Sigmoid colon (tissue), 7 donors: Measurements from ENCODE around the gene PODXL2. TPM values are rescaled to one million over a fixed set of nuclear protein-coding genes. Genes with fewer than 3 reads are reported as not detected.

Experiments used
- DNase-seq: peaks from one replicate; pipeline ENCODE4 v3.0.0-alpha.2; 2019
- H3K27ac ChIP-seq, 4 donors: fragments of 200-600 bp; sonication (generic); one replicate each; pipeline ENCODE4 v1.5.1; 2016 to 2019; ENCODE audit warnings: mild to moderate bottlenecking in 1 of 4
- H3K27me3 ChIP-seq, 3 donors: fragments of 200-600 bp; sonication (generic); one replicate each; pipeline ENCODE4 v1.5.1; 2019; ENCODE audit warnings: mild to moderate bottlenecking in 1 of 3
- H3K36me3 ChIP-seq, 4 donors: fragments of 200-600 bp; sonication (generic); one replicate each; pipeline ENCODE4 v1.5.1; 2016 to 2019
- H3K4me1 ChIP-seq, 4 donors: fragments of 200-600 bp; sonication (generic); one replicate each; pipeline ENCODE4 v1.5.1; 2017 to 2019
- H3K4me3 ChIP-seq, 4 donors: fragments of 200-600 bp; sonication (generic); one replicate each; pipeline ENCODE4 v1.5.1; 2017 to 2019; ENCODE audit warnings: mild to moderate bottlenecking in 2 of 4, moderate library complexity in 1 of 4
- H3K9me3 ChIP-seq, 4 donors: fragments of 200-600 bp in 3 of 4; sonication (generic) in 3 of 4; one replicate each; pipeline versions ENCODE4 v1.5.1 to v1.6.1; 2013 to 2019
- CTCF ChIP-seq, 4 experiments: fragments of 450-650 bp in 3 of 4; fragments of 200-600 bp in 1 of 4; IDR thresholded peaks; one replicate each; pipeline ENCODE4 v1.5.1; 2016 to 2019; ENCODE audit warnings: antibody characterized with exemption in 4 of 4, mild to moderate bottlenecking in 3 of 4, moderate library complexity in 2 of 4
- EP300 ChIP-seq, 4 donors: sonication (generic); formaldehyde crosslinking; IDR thresholded peaks; one replicate each; pipeline ENCODE4 v1.6.1; 2017; ENCODE audit warnings: antibody characterized with exemption in 4 of 4
- POLR2A ChIP-seq, 2 donors: fragments of 450-650 bp; IDR thresholded peaks; one replicate each; pipeline ENCODE4 v1.6.1; 2016; ENCODE audit warnings: antibody characterized with exemption in 2 of 2, mild to moderate bottlenecking in 2 of 2, moderate library complexity in 2 of 2
- POLR2AphosphoS5 ChIP-seq, 4 donors: sonication (generic); formaldehyde crosslinking; IDR thresholded peaks; one replicate each; pipeline ENCODE4 v1.6.1; 2017; ENCODE audit warnings: antibody characterized with exemption in 4 of 4
- WGBS, 2 donors: extraction: QIAGEN DNeasy Blood & Tissue Kit; methylation state at CpG; one replicate each; pipeline ENCODE4 v1.1.7; 2013; 5-methylcytosine and 5-hydroxymethylcytosine counted together
- intact Hi-C: fragments of 100-400 bp; cut with DNase I; formaldehyde crosslinking; loops from one replicate; pipeline ENCODE4 v1.15.1; 2023
- polyA plus RNA-seq, 3 donors: library from polyadenylated mRNA; stranded (reverse); fragments of 200-250 nt; gene quantifications; one replicate each; pipeline ENCODE4 v1.2.3, GENCODE V29; 2013
- total RNA-seq, 4 donors: library from RNA; depleted of rRNA; stranded (reverse); fragments of >200 nt; gene quantifications; one replicate each; pipeline ENCODE4 v1.1.0, GENCODE V29; 2016
- donor health status: healthy with polysubstance abuse.
- donor health status: Bipolar disorder and iron deficiency.
- donor health status: healthy.

The PODXL2 gene
- total and polyA plus RNA-seq, 7 donors, result 2.0 to 16.7 (median 2.8) TPM

DNA sequence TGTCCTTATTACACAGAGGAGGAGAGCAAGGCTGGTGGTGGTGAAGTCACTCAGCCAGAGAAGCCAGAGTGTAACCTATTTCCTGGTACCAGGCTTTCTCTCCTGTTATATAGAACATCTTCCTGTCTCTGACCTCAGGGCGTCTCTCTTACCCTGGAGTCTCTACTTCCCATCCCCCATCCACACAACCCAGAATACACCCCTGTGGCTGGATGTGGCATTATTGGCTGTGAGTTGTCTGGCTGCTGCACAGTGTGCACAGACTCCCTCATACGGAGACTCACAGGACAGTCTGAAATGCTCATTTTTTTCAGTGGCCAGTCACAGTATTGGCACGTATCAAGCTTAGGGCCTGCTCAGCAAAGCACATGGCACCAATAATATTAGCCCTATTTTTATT is 8.6 kb downstream of the PODXL2 start:
- DNase-seq, result peak; percentile 11
- no peaks in the 10 kb centered on the region for H3K27me3 ChIP-seq
- TF ChIP-seq POLR2AphosphoS5 (IDR thresholded peaks at IDR 0.05), result no peak
- no peak for TF ChIP-seq CTCF (IDR thresholded peaks at IDR 0.05)
- no peak for TF ChIP-seq POLR2A (IDR thresholded peaks at IDR 0.05)
- TF ChIP-seq EP300 (IDR thresholded peaks at IDR 0.05), result no peak
- no peaks in the 10 kb centered on the region for H3K36me3 ChIP-seq
- WGBS, 2 donors, result 73 to 86% methylated on average over 3 of the region's 3 CpGs
- H3K9me3 ChIP-seq, result no peaks in the 10 kb centered on the region
- H3K4me3 ChIP-seq, result no peak overlapping the region
- H3K4me1 ChIP-seq, result no peaks in the 10 kb centered on the region
- no peak overlapping the region for H3K27ac ChIP-seq
- intact Hi-C loops, result no loop called here

DNA sequence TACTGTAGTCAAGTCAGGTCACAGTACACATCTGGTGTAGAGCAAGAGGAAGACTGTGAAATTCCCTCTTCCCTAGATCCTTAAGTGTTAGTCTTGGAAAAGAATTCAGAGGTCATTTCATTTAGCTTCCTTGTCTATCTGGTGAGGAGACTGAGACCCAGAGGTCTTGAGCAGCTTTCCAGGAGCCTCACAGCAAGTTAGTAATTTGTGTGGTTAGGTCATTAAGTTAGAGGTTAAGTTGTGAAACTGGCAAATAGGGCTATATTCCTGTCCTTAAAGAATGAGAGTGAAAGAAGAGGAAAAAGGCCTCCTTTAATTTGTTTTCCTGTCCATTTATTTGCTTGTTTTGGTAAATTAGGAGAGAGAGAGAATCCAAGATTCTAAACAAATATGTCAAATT is 9.0 kb downstream of the PODXL2 start:
- Histone ChIP-seq H3K27ac (no peak overlapping the region), H3K4me3 (no peak overlapping the region), H3K36me3 (no peaks in the 10 kb centered on the region), H3K9me3 (no peaks in the 10 kb centered on the region), H3K27me3 (no peaks in the 10 kb centered on the region), H3K4me1 (no peaks in the 10 kb centered on the region)
- no peak for DNase-seq
- intact Hi-C loops, result no loop called here
- TF ChIP-seq POLR2AphosphoS5 (IDR thresholded peaks at IDR 0.05), result no peak
- no peak for TF ChIP-seq EP300 (IDR thresholded peaks at IDR 0.05)
- TF ChIP-seq CTCF (IDR thresholded peaks at IDR 0.05), result no peak
- no peak for TF ChIP-seq POLR2A (IDR thresholded peaks at IDR 0.05)

- Histone ChIP-seq H3K27me3 (no peaks in the 10 kb centered on the region), H3K4me1 (no peaks in the 10 kb centered on the region), H3K27ac (no peak overlapping the region), H3K9me3 (no peaks in the 10 kb centered on the region), H3K4me3 (no peak overlapping the region), H3K36me3 (no peaks in the 10 kb centered on the region)
- peak; percentile 17 for DNase-seq
- WGBS, 2 donors, result 90 to 91% methylated on average over 5 of the region's 5 CpGs
- TF ChIP-seq POLR2AphosphoS5 (IDR thresholded peaks at IDR 0.05) (no peak), CTCF (IDR thresholded peaks at IDR 0.05) (no peak), POLR2A (IDR thresholded peaks at IDR 0.05) (no peak), EP300 (IDR thresholded peaks at IDR 0.05) (no peak)
- intact Hi-C loops, result no loop called here
Measured at GRCh38 chr3:127639173-127640041, 10.4 kb downstream of the PODXL2 start.

GRCh38 chr3:127640042-127640355 is 11.0 kb downstream of the PODXL2 start:
- Histone ChIP-seq H3K36me3 (no peaks in the 10 kb centered on the region), H3K27ac (no peak overlapping the region), H3K4me3 (no peak overlapping the region), H3K4me1 (no peaks in the 10 kb centered on the region), H3K27me3 (no peaks in the 10 kb centered on the region), H3K9me3 (no peaks in the 10 kb centered on the region)
- DNase-seq, result peak; percentile 21
- 94 to 96% methylated on average over 3 of the region's 3 CpGs for WGBS, 2 donors
- intact Hi-C loops, result no loop called here
- TF ChIP-seq EP300 (IDR thresholded peaks at IDR 0.05), result no peak
- no peak for TF ChIP-seq POLR2A (IDR thresholded peaks at IDR 0.05)
- TF ChIP-seq CTCF (IDR thresholded peaks at IDR 0.05), result no peak
- TF ChIP-seq POLR2AphosphoS5 (IDR thresholded peaks at IDR 0.05), result no peak
